ENCODE results near the gene FCGR2B. TPM values are rescaled to one million over a fixed set of nuclear protein-coding genes. Genes with fewer than 3 reads are reported as not detected.

The FCGR2B gene
- total RNA-seq, 1 donor from 2014 or later: not detected

Other genes starting within 250 kb of the FCGR2B start
- not detected in 2 replicates for gene FCGR2A, start 157.7 kb upstream of the FCGR2B start, total RNA-seq
- 1.1 and 1.6 TPM in 2 replicates for gene HSPA6, start 138.6 kb upstream of the FCGR2B start, total RNA-seq
- gene FCGR3A, start 113.3 kb upstream of the FCGR2B start, total RNA-seq: not detected in 2 replicates
- gene FCGR3B, start 32.0 kb upstream of the FCGR2B start, total RNA-seq: not detected in 2 replicates
- gene FCRLA, start 44.1 kb downstream of the FCGR2B start, total RNA-seq: not detected in 2 replicates
- 0.17 and 0.20 TPM in 2 replicates for gene FCRLB, start 58.4 kb downstream of the FCGR2B start, total RNA-seq
- gene DUSP12, start 86.6 kb downstream of the FCGR2B start, total RNA-seq: 25.9 and 26.6 TPM in 2 replicates
- 21.2 and 24.5 TPM in 2 replicates for gene ATF6, start 103.2 kb downstream of the FCGR2B start, total RNA-seq